GM12891 (cell line): ENCODE results near the gene IRS1.

Experiments
- PAX5 ChIP-seq: IDR thresholded peaks from 2 replicates; pipeline ENCODE4 v1.6.1; 2011; ENCODE audit warnings: low read length, moderate library complexity, mild to moderate bottlenecking; ENCODE audit not compliant: insufficient read depth, severe bottlenecking
- POLR2A ChIP-seq: IDR thresholded peaks from 2 replicates; pipeline ENCODE4 v1.6.1; 2011; ENCODE audit warnings: low read depth, low read length, control low read depth
- POLR2AphosphoS5 ChIP-seq: IDR thresholded peaks from 2 replicates; pipeline ENCODE4 v1.6.1; 2011; ENCODE audit warnings: low read depth, low read length, control low read depth
- POU2F2 ChIP-seq: IDR thresholded peaks from 2 replicates; pipeline ENCODE4 v1.6.1; 2011; ENCODE audit warnings: low read depth, mild to moderate bottlenecking, control low read depth, low read length, moderate library complexity
- SPI1 ChIP-seq: IDR thresholded peaks from 2 replicates; pipeline ENCODE4 v1.6.1; 2011; ENCODE audit warnings: low read depth, low read length, control low read depth
- TAF1 ChIP-seq: IDR thresholded peaks from 2 replicates; pipeline ENCODE4 v1.6.1; 2011; ENCODE audit warnings: low read depth, low read length, control low read depth

- TF ChIP-seq SPI1: no peak
- no peak for TF ChIP-seq PAX5
- TF ChIP-seq POLR2A: no peak
- no peak for TF ChIP-seq POLR2AphosphoS5
- TF ChIP-seq TAF1: no peak
- TF ChIP-seq POU2F2: no peak
Measured at GRCh38 chr2:226837334-226837733, 37.7 kb upstream of the IRS1 start.
